ENCODE results near the gene PLXDC2.

The PLXDC2 gene

DNA sequence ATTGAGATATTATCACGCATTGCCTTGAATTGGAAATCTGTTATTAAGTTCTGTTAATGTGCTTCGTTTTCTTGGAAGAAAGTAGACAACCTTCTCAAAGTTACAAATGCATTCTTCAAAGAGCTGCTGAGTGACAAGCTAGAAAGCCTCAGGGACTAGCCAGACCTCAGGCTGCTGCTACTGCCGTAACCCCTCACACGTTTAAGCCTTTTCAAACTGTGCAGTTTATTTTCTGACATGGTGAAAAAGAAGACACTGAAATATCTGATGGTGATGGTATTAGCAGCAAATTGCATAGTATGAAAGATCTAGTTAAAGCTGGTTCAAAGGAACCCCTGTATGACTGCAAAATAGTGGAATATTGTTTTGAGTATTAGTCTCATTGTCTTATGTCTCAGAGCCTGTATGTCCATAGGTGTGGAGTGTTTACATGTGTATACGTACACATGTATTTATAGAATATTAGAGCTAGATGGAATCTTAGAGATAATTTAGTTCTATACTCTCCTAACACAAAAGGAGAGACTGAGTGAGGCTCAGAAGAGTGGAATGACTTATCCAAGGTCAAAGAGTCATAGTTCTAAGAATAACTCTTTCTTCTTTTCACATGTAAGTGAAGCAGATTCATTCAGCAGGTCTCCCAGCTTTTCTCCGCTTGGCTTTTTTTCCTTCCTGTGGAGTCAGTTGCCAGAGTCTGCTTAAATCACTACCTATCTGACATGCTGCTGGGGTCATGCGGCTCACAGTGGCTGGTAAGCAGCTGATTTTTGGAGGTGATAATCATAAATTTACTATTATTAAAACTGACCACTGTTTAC, 431.9 kb downstream of the PLXDC2 start:
- in situ Hi-C loops (cut with HindIII; ENCODE audit: low sequenced_read_pairs), result no loop called here

- in situ Hi-C loops (cut with HindIII; ENCODE audit: low sequenced_read_pairs), result no loop called here
Observed at GRCh38 chr10:20254078-20254477, 437.8 kb downstream of the PLXDC2 start.

GRCh38 chr10:20254497-20254896, 438.3 kb downstream of the PLXDC2 start:
- in situ Hi-C loops (cut with HindIII; ENCODE audit: low sequenced_read_pairs), result no loop called here

GRCh38 chr10:20256969-20257368, 440.7 kb downstream of the PLXDC2 start:
- in situ Hi-C loops (cut with HindIII; ENCODE audit: low sequenced_read_pairs), result no loop called here

DNA sequence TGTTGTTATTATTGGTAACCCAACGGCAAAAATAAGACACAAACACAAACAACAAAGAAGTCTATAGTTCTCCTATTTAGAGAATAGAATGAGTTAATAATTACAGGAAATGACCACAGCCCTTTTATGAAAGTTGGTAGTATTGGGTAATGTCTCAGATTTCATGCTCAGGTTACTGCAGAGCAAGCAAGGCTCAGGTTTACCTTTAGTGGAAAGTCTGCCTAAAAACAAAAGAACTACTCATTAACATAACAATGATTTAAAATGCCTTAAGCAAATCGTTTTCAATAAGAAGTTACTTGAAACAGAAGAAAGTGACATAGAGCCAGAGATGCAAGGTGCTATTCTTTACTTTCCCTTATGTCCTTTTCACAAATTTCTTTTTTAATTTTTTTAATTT, 441.2 kb downstream of the PLXDC2 start:
- in situ Hi-C loops (cut with HindIII; ENCODE audit: low sequenced_read_pairs), result no loop called here

DNA sequence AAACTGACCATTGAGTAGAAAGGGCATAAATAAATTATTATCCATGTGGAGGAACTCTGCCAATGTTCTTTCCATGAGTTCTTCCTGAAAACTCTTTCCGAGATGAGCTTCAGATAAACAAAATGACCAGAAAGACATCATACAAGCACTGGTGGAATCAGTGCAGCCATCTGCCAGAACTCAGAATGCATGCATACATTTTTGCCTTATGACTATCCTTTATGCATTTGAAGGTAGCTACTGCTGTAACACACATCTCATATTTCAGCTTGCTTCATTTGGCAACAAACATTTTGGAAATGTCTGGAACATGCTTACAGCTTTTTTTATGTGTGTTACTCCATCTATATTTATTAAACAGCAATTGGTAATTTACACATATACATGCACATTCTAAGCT, 448.9 kb downstream of the PLXDC2 start:
- in situ Hi-C loops (cut with HindIII; ENCODE audit: low sequenced_read_pairs), result no loop called here

DNA sequence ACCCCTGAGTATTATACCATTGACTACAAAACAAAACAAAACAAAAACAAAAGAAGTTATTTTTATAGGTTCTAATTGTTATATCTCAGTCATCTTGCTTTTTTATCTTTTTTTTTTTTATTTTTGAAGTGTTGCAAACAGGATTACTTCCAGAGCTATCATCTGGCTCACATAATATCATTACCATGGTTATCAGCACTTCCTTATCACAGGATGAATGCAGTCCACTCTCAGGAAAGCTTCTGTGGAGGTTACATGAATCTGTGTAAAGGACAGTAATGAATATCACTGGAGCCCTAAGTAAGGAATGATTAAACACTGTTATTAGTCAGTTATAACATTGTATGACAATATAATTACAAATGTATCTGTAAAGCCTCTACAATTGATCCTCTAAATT, 451.5 kb downstream of the PLXDC2 start:
- in situ Hi-C loops (cut with HindIII; ENCODE audit: low sequenced_read_pairs), result no loop called here

DNA sequence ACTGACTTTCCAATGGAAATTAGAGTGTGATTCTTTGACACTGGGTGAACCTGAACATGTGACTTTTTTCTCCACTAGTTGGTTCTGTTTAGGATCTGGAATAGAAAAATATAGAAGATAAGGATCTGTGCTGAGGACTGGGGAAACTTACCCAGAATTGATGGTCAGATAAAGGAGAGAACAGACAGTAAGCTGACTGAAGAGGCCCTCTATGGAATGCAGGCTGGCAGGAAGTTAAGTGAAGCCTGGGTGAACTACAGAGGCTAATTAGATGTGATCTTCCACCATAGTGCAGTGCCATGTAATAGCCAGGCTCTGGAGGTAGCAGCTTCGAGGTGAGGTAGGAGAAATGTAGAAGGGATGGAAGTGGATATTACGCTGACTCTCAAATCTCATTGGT, 455.3 kb downstream of the PLXDC2 start:
- in situ Hi-C loops (cut with HindIII; ENCODE audit: low sequenced_read_pairs), result no loop called here

DNA sequence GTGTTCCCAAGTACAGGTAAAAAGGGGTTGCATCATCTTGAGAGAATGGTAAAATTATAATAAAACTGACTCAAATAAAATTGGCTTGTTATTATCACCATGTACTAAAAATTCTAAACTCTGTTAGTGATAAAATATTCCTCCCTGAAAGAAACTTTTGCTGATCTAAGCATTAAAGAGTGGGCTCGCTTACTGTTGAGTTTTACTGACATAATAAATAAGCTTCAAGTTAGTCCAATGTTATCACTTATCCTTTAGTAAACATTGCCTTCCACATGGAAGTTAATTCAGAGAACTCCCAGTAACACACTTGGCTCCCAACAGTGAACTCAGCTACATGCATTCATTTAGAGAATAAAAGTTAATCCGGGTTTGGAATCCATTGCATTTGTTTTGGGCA, 456.4 kb downstream of the PLXDC2 start:
- in situ Hi-C loops (cut with HindIII; ENCODE audit: low sequenced_read_pairs), result no loop called here

DNA sequence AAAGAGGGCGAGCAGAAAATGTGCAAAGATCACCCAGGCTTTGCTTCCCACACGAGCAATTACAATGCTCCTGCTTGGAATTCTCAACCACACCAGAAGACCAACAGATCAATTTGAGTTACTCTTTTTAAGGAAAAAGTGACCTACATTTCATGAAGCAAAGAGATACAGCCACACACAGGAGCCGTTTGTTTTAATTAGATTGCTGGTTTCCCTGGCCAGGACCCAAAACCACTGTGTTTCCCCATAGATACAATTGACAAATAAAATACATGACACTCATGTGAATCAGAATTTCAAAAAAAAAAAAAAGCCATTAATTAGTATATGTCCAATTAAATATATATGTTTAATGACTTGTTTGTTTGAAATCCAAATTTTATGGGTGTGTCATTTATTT, 458.3 kb downstream of the PLXDC2 start:
- in situ Hi-C loops (cut with HindIII; ENCODE audit: low sequenced_read_pairs), result no loop called here

DNA sequence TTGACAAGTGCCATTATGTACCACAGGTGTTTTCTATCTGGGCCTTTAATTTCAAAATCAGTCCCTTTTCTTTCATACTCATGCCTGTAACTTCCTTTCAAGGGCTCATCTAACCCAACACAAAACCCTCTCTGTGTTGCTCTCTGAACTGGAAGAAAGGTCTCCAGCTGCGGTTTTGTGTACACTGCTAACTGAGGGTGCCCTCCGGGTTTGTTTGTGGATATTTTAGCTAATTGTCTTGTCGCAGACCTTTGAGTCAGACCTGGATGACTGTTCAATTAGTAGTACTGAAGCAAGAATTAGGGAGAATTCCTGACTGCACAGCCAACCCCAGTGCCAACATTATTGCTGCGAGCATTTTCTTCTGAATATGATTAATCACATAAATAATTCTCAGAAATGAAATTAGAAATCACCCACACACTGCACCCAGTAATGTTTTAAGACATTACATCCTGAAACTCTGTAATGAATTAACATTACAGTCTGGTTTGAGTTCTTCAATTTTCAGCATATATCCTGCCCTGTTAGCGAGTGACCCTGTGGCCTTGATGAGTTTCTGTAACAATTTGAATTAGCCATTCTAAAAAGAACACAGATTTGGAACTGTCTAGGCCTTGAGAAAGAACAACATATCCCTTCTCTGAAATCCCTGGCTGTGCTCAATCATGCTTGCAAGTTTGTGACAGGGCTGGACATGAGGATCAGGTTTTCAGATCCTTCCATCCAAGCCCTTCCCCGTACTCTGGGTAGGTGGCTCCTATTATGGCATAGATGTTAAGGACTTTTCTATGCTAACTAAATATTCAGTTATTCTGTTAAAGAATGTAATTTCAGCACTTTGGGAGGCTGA, 460.1 kb downstream of the PLXDC2 start:
- in situ Hi-C loops (cut with HindIII; ENCODE audit: low sequenced_read_pairs), result no loop called here

DNA sequence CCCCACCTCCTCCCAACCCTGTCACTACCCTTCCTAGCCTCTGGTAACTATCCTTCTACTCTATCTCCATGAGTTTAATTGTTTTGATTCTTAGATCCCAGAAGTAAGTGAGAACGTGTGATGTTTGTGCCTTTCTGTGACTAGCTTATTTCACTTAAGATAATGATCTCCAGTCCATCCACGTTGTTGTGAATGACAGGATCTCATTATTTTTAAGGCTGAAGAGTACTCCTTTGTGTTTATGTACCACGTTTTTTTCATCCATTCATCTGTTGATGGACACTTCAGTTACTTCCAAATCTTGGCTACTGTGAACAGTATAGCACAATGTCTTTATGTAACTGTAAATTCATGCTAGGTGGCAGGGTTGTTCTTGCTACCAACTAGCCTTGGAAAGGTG, 461.6 kb downstream of the PLXDC2 start:
- in situ Hi-C loops (cut with HindIII; ENCODE audit: low sequenced_read_pairs), result no loop called here

GRCh38 chr10:20281579-20281978, 465.3 kb downstream of the PLXDC2 start:
- in situ Hi-C loops (cut with HindIII; ENCODE audit: low sequenced_read_pairs), result no loop called here

DNA sequence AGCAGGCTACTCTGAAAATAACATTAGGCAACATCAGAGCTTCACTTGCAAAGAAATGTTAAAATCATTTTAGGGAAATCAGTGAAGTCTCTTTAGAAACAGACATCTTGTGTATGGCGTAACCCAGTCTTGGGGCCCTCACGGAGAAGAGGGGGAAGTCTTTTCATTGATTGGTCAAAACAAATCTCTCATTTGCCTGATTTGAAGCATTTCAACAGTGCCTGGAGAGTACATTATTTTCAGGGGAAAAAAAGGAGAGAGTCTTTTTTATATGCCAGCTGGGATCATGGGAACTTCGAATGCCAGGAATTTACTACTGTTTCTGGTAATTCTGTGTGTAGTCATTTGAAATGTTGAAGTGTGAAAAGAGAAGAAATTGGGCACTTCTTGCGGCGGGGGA, 471.4 kb downstream of the PLXDC2 start:
- in situ Hi-C loops (cut with HindIII; ENCODE audit: low sequenced_read_pairs), result no loop called here

DNA sequence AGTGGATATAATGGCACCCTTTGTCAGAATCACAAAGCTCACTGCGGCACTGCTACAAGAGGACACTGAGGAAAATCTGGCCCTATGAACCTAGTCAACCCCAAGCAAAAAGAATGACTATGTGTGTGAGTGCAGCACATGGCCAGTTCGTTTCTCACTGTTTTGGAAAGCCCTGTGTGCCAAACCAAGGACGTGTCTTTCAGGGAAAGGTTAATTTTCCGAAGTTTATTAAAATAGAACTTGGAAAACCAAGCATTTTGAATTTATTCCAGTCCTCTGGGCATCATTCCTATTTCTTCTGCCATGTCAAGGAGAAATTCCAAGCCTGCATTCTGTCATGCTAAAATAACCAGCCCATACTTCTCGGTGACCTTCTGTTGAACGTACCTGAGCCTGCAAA, 471.8 kb downstream of the PLXDC2 start:
- in situ Hi-C loops (cut with HindIII; ENCODE audit: low sequenced_read_pairs), result no loop called here

GRCh38 chr10:20289070-20289828, 473.0 kb downstream of the PLXDC2 start:
- in situ Hi-C loops (cut with HindIII; ENCODE audit: low sequenced_read_pairs), result no loop called here

DNA sequence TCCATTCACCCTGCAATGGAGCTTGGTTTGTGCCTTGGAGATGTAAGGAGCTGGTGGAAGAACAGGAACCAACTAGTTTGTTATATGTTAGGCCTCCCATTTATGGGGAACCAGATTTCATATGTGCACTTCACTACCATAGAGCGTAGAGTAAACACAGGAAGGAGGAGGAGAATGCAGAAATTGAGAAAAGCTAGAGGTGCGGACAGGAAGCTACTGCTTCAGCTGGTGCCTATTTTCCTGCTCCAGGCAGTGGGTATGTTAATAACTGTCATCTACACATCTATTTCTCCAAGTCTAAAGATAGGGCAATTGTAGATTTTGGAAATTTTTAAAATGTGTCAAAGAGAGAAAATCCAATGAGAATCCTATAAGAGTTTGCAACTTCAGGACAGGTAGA, 482.2 kb downstream of the PLXDC2 start:
- in situ Hi-C loops (cut with HindIII; ENCODE audit: low sequenced_read_pairs), result no loop called here

GRCh38 chr10:20299034-20299736, 483.0 kb downstream of the PLXDC2 start:
- in situ Hi-C loops (cut with HindIII; ENCODE audit: low sequenced_read_pairs), result no loop called here

- in situ Hi-C loops (cut with HindIII; ENCODE audit: low sequenced_read_pairs), result no loop called here
Observed at GRCh38 chr10:20300735-20301134, 484.5 kb downstream of the PLXDC2 start.

DNA sequence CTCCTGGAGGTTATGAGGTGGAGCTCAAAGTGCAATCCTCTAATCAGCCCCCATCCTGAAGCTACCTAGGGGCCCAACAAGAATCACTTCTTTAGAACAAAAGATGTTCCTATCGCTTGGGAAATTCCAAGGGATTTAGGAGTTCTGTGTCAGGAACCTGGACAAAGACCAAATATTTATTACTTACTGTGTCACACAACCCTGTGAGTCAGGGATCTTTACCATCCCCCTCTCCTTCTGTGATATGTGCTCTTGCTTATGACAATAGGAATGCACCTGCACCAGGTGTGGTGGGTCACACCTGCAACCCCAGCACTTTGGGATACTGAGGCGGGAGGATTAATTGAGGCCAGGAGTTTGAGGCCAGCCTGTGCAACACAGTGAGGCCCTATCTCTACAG, 485.8 kb downstream of the PLXDC2 start:
- in situ Hi-C loops (cut with HindIII; ENCODE audit: low sequenced_read_pairs), result no loop called here
